ENCODE results near the gene TAS2R41. TPM values are rescaled to one million over a fixed set of nuclear protein-coding genes. Genes with fewer than 3 reads are reported as not detected.

The TAS2R41 gene
- total and polyA plus RNA-seq, 2 of the 13 experiments (the other 11 are each of a cell fraction or from before 2014, with no cell fraction given): not detected

- intact Hi-C loops (cut with micrococcal nuclease; ENCODE audit: unreplicated experiment): no loop called here
- H3K27me3 ChIP-seq (ENCODE audit: control insufficient read depth in 1 of 2, insufficient read depth in 2 of 2, low read length in 2 of 2): no peaks in the 10 kb centered on the region
- in situ Hi-C loops (cut with HindIII; ENCODE audit: extremely low pct_ligation_motif_present, low pct_unique_long_range_greater_than_20kb): no loop called here
- FAIRE-seq: no peak
- no peaks in the 10 kb centered on the region for H4K20me1 ChIP-seq (ENCODE audit: insufficient read depth, low read length)
- H3K27ac ChIP-seq (ENCODE audit: extremely low read length, insufficient read depth, low read length): no peak overlapping the region
- H2AFZ ChIP-seq (ENCODE audit: low read length): no peak overlapping the region
- BruUV-seq (replicated peaks): no TSS peak
- ATAC-seq: no peak
- H3K4me1 ChIP-seq (ENCODE audit: insufficient read depth, low read length): no peaks in the 10 kb centered on the region
- 25% methylated on average over 1 of the region's 1 CpG for WGBS (ENCODE audit: low lambda C conversion rate)
- CTCF ChIA-PET (ENCODE audit: low intra/inter-chr PET ratio, low total read pairs): no interaction called here
- no peak overlapping the region for H3K4me3 ChIP-seq (replicated peaks in 1 of 3; ENCODE audit: insufficient read depth in 1 of 3, low read depth in 2 of 3, low read length in 3 of 3)
- H3K9ac ChIP-seq (ENCODE audit: insufficient read depth, low read depth, low read length): no peak overlapping the region
- no peaks in the 10 kb centered on the region for H3K79me2 ChIP-seq (ENCODE audit: insufficient read depth, low read length)
- no peaks in the 10 kb centered on the region for H3K9me3 ChIP-seq (ENCODE audit: low read length)
- DNase-seq (ENCODE audit: low spot score): no peak
- H3K36me3 ChIP-seq (replicated peaks in 1 of 2; ENCODE audit: control insufficient read depth in 1 of 2, insufficient read depth in 2 of 2, low read length in 2 of 2): no peaks in the 10 kb centered on the region
- TF ChIP-seq ZBTB26 (CRISPR knock-in tag; IDR thresholded peaks at IDR 0.05; ENCODE audit: borderline replicate concordance) (no peak), SUZ12 (IDR thresholded peaks at IDR 0.05; ENCODE audit: low read depth, low read length) (no peak), TFDP1 (CRISPR knock-in tag; IDR thresholded peaks at IDR 0.05; ENCODE audit: borderline replicate concordance) (no peak), RELA (CRISPR knock-in tag; IDR thresholded peaks at IDR 0.05) (no peak), MXD3 (CRISPR knock-in tag; IDR thresholded peaks at IDR 0.05) (no peak), NONO (IDR thresholded peaks at IDR 0.05) (no peak), NONO (CRISPR knock-in tag; conservative IDR thresholded peaks at IDR 0.05) (no peak), ZNF121 (CRISPR knock-in tag; IDR thresholded peaks at IDR 0.05) (no peak), CAMTA2 (CRISPR knock-in tag; IDR thresholded peaks at IDR 0.05; ENCODE audit: borderline replicate concordance) (no peak), ZNF775 (CRISPR knock-in tag; IDR thresholded peaks at IDR 0.05; ENCODE audit: borderline replicate concordance) (no peak), ZFX (CRISPR knock-in tag; IDR thresholded peaks at IDR 0.05; ENCODE audit: low read depth) (no peak)
- no peak overlapping the region for H3K4me2 ChIP-seq (ENCODE audit: low read depth, low read length)
- POLR2A ChIA-PET: no interaction called here
These were observed 23.5 kb upstream of the TAS2R41 start for GRCh38 chr7:143454091-143454680.
